Adrenal gland (tissue), 5 donors: ENCODE results near the gene RBFOX1.

Experiments used
- POLR2A ChIP-seq, 2 donors: fragments of 450-650 bp; IDR thresholded peaks; one replicate each; pipeline ENCODE4 v1.6.1; 2017; ENCODE audit warnings: antibody characterized with exemption in 2 of 2, mild to moderate bottlenecking in 2 of 2, moderate library complexity in 1 of 2
- TF ChIP-seq, protein P1 (sequence below), 6 experiments: fragments of 450-650 bp in 4 of 6; fragments of 200-600 bp in 2 of 6; sonication (generic) in 1 of 6; IDR thresholded peaks; 1 replicate in 5 of 6; 2 replicates in 1 of 6; pipeline versions ENCODE4 v1.5.1 to v1.8.0; 2016 to 2021; ENCODE audit warnings: antibody characterized with exemption in 6 of 6, mild to moderate bottlenecking in 2 of 6, moderate library complexity in 1 of 6
- donor health status: DM: no; HTN: no; CAD: no.

DNA sequence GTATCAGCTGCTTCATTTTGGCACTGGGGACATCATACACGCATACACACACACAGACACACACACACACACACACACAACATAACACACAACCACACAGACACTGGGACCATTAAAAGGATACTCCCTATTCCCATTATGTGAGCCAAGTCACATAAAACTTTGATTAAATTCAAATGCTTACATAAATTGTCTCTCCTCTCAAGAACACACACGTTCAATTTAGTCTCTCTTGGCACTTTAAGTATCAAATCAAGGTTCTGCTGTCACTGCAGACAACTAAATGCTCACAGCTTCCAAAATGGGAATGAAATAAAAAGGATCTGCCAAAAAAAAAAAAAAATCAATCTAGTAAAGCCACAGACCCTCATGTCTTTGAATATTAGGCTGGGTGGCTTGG lies 184.9 kb downstream of the RBFOX1 start:
- no peak for TF ChIP-seq POLR2A (IDR thresholded peaks at IDR 0.05)
- TF ChIP-seq, protein P1, sequence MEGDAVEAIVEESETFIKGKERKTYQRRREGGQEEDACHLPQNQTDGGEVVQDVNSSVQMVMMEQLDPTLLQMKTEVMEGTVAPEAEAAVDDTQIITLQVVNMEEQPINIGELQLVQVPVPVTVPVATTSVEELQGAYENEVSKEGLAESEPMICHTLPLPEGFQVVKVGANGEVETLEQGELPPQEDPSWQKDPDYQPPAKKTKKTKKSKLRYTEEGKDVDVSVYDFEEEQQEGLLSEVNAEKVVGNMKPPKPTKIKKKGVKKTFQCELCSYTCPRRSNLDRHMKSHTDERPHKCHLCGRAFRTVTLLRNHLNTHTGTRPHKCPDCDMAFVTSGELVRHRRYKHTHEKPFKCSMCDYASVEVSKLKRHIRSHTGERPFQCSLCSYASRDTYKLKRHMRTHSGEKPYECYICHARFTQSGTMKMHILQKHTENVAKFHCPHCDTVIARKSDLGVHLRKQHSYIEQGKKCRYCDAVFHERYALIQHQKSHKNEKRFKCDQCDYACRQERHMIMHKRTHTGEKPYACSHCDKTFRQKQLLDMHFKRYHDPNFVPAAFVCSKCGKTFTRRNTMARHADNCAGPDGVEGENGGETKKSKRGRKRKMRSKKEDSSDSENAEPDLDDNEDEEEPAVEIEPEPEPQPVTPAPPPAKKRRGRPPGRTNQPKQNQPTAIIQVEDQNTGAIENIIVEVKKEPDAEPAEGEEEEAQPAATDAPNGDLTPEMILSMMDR (IDR thresholded peaks at IDR 0.05): no peak
